HG03432 (cell line): ENCODE measurements around the gene TRDN.
"Not testable (repeated sequence)": the region's sequence is repeated elsewhere in the genome, so short reads cannot be mapped to it uniquely, and the experiment has no call there.

Experiments
- ATAC-seq: cut with Tn5 transposase; IDR thresholded peaks from one replicate; pipeline ENCODE4 v1.9.1; 2021; ENCODE audit warnings: mild to moderate bottlenecking, moderate library complexity; ENCODE audit not compliant: unreplicated experiment

TRDN gene

DNA sequence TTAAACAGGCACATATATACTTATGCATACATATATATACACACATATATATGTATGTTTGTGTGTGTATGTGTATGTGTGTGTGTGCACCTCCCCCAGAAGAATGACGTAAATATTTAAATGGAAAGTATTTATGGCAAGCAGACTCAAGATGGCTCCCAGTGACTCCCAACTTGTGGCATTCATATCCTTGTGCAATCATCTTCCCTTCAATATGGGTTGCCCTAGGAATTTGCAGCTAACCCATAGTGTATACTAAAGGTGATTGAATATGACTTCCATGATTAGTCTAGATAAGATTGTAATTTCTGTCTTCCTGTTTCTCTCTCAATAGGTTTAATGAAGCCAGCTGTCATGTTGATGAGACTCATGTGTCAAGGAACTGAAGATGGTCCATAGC lies 127.6 kb downstream of the TRDN start:
- ATAC-seq: no peak

DNA sequence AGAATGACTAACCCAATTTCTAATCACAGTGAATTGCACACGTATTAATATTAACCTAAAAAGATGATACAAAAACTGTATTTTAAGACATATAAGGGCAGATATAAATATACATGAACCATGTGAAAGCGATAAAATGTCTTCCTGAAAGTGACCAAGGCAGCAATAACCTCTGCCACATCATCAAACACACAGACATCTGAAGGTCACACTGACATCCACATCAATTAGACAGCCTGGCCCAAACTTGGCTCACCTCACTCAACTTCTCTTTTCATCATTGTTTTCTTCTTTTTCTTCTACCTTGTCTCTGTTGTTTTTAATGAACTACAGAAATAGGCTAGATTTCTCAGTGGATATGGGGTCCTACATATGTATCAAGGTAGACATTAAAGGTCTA lies 128.5 kb downstream of the TRDN start:
- ATAC-seq: no peak

DNA sequence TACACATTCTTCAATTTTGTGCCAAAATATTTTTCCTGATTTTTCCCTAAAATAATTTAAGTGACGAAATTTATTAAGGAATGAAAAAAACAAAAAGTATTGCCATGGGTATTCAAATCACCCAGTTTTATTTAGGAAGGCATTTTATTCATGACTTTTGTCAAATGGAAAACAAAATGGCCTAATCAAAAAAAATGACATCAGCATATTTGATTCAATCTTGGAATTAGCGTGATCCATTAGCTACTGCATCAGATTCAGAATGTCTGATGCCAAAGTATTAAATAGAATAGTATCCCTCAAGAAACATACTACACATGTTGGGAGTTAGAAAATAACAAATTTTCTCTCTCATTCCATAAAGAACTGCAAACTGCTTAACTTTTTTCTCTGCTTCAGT lies 129.2 kb downstream of the TRDN start:
- no peak for ATAC-seq

DNA sequence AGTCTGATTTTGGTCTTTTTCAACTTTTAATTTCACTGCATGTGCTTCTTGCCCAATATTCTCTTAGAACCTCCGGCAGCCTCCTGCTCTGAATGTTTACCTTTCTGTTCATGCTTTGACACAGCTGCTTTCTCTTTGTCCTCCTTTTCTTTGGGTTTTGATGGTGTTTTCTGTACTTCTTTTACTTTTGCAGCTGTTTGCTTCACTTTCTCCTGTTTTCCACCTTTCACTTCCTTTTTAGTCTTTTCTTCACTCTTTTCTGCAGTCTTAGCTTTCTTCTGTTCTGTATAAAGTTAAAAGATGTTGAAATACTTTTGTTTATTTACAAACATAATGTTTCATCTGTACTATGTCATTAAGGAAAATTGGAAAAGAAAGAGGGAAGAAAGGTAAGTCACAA lies 133.1 kb downstream of the TRDN start:
- peak; percentile 43 for ATAC-seq

DNA sequence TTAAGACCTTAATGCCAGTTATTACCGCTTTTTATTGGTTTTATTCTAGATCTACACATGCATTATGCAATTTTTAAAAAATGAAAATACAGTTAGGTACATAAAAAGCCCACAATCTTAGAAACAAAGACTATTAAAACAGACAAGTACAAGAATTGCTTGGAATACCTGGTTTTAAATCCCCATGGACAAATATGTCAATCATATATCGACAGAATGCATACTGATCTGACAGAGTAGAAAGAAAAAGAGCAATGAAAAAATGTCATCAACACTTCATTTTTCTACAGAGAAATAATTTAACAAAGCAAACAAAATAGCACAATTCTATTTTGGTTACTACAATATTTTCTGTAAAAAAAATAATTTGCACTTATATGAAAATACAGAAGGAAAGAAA lies 139.7 kb downstream of the TRDN start:
- no peak for ATAC-seq

DNA sequence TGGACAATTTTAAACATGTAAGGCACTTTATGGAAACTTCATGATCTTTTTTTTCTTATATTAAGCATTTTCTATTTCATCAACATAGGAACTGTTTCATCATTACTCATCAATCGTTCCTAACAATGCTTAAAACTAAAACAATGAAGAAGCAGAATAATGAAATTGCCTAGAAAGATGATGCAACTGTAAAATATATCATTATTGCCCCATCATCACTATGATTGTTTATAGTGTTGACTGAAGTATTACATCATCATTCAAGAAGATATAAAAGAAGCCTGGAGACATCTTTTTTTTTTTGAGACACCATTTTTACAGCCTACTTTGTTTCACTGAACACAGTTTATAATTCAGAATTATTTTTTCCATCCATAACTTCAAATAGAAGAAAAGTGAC lies 147.2 kb downstream of the TRDN start:
- ATAC-seq: no peak

DNA sequence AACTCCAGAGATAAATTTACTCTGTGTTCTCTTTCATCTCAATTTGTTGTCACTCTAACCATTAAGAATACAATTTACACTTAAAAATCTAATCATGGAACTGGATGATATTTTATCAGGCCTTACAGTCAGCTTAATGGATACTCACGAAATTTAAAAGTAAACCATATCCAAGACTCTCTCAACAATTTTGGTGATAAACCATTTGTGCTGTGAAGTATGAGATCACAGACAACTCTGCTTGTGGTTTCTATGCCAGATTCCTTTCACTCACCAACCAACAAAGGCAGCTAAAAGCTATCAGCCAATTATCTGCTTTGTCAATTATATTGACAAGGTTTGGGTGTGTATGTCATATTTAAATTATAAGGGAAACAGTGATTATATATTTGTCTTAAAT lies 155.8 kb downstream of the TRDN start:
- ATAC-seq: no peak

DNA sequence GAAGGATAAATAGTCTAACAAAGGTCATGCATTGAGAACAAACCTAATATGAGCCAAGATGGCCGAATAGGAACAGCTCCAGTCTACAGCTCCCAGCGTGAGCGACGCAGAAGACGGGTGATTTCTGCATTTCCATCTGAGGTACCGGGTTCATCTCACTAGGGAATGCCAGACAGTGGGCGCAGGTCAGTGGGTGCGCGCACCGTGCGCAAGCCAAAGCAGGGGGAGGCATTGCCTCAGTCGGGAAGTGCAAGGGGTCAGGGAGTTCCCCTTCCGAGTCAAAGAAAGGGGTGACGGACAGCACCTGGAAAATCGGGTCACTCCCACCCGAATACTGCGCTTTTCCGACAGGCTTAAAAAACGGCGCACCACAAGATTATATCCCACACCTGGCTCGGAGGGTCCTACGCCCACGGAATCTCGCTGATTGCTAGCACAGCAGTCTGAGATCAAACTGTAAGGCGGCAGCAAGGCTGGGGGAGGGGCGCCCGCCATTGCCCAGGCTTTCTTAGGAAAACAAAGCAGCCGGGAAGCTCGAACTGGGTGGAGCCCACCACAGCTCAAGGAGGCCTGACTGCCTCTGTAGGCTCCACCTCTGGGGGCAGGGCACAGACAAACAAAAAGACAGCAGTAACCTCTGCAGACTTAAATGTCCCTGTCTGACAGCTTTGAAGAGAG lies 164.6 kb downstream of the TRDN start:
- not testable (repeated sequence) for ATAC-seq

DNA sequence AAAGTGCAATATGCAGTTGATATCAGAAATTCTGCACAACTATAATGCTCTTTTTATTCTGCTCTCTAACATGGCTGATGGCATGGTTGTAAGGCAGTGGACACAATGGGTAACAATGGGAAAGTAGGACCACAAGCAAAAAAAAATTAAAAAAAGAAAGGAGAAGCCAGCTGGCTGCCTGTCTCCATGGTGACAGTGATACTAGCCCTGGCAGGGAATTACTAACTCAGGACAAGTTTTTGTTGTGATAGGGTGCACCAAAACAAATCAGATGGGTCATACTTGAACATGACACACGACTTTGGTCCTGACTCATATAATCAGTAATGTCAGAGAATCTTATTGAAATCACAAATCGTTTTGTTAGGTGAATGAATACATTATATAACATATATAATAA lies 169.4 kb downstream of the TRDN start:
- ATAC-seq: no peak

DNA sequence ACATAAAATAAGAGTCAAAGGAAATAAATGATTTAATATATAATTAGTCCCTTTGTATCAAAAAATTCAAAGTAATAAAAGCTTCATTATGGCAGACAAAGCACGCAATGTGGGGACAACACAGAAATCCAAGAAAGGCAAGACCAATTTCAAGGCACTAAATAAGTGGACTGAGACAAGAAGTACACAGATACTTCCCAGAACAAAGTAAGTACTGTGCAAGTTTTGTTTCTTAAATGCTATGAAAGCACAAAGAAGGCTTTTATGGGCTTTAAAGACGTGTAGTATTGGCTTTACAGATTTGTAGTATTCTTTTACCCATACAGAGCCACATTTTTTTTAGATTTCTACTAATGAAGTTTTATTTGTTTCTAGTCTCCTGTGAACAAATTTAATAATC lies 174.6 kb downstream of the TRDN start:
- ATAC-seq: no peak

DNA sequence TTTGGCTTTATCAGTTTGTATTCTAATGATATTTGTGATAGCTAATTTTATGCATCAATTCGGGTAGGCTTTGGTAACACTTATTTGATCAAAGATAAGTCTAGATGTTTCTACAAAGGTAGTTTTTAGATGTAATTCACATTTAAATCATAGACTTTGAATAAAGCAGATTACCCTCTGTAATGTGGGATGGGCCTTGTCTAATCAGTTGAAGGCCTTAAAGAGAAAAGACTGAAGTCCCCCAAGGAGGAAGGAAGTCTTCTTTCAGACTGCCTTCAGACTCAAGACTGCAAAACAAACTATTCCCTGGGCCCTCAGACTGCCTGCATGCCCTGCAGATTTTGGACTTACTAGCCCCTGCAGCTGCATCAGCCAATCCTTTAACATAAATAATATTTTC lies 178.5 kb downstream of the TRDN start:
- ATAC-seq: no peak

DNA sequence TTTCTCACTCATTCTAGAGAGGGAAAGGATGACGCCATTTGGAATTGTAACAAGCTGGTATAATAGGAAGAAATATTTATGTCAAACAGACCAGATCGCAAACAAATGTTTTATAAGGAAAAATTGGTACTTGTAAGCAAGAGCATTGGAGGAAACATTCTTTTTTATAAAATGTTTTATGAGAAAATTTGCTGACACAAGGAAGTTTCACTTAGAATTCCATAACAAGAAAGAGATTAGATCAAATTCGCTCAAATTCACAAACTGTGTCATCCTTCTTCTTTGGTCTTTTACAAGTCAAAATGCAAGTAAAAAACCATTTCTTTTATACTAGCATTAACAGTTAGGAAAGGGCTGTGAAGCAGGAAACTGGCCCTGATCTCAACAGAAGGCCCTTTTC lies 179.9 kb downstream of the TRDN start:
- no peak for ATAC-seq

DNA sequence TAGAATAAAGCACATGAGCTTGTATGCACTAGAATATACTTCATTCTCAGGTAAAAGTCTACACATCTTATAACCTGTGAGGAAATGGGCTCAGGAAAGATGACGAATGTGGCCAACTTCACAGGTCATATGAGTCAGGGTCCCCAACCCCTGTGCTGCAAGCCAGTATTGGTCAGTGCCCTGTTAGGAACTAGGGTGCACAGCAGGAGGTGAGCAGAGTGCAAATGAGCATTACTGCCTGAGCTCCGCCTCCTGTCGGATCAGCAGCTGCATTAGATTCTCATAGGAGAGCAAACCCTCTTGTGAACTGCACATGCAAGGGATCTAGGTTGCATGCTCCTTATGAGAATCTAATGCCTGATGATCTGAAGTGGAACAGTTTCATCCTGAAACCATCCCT lies 182.3 kb downstream of the TRDN start:
- ATAC-seq: no peak

DNA sequence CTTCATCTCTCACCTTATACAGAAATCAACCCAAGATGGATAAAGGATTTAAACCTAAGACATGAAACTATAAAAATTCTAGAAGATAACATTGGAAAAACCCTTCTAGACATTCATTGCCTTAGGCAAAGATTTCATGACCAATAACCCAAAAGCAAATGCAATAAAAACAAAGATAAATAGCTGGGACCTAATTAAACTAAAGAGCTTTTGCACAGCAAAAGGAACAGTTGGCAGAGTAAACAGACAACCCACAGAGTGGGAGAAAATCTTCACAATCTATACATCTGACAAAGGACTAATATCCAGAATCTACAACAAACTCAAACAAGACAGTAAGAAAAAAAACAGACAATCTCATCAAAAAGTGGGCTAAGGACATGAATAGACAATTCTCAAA lies 183.7 kb downstream of the TRDN start:
- not testable (repeated sequence) for ATAC-seq

DNA sequence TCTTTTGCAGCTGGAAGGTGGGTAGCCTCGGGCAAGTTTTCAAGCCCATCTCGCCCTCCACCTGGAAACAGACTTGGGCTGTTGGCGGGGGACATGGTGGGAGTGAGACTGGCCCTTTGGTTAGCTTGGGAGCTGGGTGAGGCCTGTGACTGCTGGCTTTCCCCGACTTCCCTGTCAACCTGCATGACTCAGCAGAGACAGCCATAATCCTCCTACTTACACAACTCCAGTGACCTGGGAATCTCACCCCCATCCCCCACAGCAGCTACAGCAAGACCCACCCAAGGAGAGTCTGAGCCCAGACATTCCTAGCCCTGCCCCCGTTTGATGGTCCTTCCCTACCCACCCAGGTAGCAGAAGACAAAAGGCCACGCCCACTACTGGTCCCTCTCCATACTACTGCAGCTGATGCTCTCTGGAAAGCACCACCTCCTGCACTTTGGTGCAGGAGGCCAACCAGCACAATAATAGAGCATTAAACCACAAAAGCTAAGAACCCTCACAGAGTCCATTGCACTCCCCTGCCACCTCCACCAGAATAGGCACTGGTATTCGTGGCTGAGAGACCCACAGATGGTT lies 188.4 kb downstream of the TRDN start:
- ATAC-seq: no peak

DNA sequence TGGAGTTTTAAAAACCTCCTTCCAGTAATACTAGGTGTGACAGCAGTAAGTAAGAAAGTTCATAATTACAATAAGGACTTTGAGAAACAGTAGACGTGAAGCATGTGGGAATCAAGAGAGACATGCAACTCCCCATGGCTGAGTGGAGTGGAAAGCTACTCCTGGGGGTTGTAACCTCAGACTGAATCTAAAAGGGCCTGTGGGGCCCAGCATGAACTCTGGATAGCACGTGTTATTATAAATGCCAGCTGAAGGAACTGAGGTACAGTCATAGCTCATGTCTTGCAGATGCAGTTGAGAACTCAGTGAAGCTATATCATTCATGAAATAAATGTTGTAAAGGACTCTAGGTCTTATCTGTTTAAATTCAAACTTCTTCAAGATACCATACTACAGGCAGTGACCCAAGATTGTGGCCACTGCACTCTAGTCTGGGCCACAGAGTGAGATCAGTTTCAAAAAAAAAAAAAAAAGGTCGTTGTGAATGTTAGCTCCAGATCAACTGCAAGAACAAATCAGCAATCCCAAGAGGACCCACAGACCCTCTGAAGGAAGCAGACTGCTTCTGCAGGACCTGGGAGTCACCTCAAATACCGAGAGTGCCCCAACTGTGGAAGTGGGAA lies 189.3 kb downstream of the TRDN start:
- no peak for ATAC-seq

DNA sequence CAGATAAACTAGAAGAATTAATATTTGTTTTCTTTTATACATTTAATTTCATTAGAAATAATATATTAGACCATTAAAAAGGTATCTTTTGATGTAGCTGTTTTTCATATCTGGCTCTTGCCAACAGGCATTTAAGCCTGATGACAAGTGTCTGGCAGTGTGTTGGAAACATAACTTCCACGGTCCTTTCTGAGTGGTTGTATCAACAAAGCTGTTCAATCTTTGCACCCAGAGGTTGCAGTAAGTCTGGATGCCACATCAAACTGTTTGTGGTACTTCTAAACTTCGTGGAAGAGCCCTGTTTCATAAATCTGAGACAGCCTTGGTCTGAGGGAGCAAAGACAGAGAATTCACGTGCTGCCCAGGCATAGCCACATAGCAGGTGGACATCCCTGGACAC lies 197.4 kb downstream of the TRDN start:
- no peak for ATAC-seq

DNA sequence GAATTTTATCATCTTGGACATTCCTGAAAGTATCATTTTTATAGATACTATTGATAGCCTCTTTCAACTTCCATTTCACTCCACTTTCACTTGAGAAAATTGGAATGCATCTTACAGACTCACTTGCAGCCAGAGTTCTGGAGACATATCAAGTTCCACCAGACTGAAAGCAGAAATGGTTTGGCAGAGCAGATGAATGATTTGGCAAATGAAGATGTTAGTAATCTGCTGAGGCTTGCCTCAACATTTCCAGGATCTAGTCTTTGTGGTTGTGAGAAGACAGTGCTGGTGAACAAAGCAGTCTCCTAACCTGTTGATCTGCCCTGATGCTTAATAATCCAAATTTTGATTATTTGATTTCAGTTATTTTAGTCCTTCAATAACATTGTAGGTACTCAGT lies 202.6 kb downstream of the TRDN start:
- ATAC-seq: no peak

DNA sequence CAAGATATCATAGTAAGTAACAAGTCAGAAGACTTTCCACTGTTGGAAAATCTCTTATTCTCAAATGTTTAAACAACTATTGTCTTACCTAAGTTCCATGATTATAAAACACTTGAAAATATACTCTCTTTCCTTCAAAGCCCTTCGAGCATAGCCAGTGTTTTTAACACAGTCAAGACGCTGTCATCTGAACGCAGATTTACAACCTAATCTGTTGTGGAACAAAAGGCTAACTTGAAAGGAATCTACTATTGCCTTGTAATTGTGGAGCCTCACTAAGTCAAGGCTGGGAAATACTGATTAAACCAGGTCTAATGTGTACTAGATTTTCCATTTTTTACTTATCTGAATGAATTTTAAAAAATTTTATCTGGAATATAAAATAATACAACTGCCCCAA lies 205.8 kb downstream of the TRDN start:
- ATAC-seq: no peak

DNA sequence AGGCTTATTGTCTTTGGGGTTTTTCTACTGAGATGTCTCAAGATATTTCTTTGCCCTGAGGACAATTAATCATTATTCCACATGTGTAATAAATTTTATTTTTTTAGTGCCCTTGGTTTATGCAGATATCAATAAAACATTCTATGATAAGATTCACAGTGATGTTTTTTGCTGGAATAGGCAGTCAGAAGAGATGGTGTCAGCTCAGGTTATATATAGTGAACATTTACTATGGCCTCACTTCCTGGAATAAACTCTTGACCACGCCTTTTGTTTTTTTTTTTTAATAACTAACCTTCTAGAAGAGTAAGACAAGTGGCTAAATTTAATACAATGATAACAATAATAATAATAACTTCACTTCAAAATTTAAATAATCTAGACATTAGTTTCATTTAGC lies 209.7 kb downstream of the TRDN start:
- no peak for ATAC-seq

DNA sequence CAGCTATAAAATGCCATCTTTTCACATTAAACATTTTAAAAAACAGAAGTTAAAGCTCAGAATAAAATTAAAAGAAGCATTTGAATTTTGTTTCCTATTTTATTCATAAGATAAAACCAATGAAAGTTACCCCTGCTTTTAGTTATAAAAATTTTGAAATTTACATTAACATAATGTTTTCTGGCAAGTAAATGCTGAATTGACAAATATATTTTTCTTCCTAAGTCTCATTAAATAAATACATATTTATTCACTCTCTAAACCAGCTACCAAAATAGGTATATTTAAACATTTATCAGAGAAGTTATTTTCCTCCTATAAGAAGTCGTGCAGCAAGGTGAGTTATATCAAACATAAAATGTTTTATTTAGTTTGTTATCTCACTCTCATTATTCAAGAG lies 213.6 kb downstream of the TRDN start:
- no peak for ATAC-seq

DNA sequence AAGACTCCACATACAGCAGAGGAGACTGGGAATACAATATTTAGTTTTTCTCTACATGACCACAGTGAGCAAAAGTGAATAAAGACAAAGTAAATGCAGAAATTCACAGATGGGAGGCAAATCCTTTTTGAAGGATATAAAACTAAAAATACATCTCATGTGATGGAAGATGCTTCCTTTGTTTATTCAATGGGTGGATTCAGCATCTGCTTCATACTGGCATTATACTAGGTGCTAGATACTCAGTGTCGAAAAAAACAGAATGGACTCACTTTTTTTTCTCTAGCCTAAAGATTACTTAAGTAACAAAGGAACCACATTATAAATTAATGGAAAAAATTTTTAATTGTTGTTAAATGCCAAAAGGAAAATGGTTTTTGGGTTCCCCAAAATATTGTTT lies 216.2 kb downstream of the TRDN start:
- no peak for ATAC-seq

DNA sequence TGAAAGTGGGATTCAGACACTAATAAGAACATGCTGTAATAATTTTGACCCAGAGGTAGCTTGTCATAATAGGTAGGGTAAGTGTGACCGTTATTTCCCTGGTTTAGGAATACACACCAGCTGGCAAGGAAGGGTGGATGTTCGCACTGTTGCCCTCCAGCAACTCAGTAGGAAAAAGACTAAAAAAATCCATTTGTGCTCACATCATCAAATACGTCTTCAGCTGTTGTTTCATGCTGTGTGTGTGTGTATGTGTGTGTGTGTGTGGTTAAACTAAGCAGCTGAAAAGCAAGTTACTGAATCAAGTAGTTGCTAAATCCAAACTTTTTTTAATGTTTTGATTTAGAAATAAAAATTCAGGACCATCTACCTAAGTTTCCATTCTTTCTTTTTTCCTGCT lies 218.7 kb downstream of the TRDN start:
- ATAC-seq: no peak
